Sigmoid colon (tissue), 7 donors: ENCODE results near the gene ZFYVE21. TPM values are rescaled to one million over a fixed set of nuclear protein-coding genes. Genes with fewer than 3 reads are reported as not detected.

ENCODE experiments used
- DNase-seq: peaks from one replicate; pipeline ENCODE4 v3.0.0-alpha.2; 2019
- H3K27ac ChIP-seq, 4 donors: fragments of 200-600 bp; sonication (generic); one replicate each; pipeline ENCODE4 v1.5.1; 2016 to 2019; ENCODE audit warnings: mild to moderate bottlenecking in 1 of 4
- H3K27me3 ChIP-seq, 3 donors: fragments of 200-600 bp; sonication (generic); one replicate each; pipeline ENCODE4 v1.5.1; 2019; ENCODE audit warnings: mild to moderate bottlenecking in 1 of 3
- H3K36me3 ChIP-seq, 4 donors: fragments of 200-600 bp; sonication (generic); one replicate each; pipeline ENCODE4 v1.5.1; 2016 to 2019
- H3K4me1 ChIP-seq, 4 donors: fragments of 200-600 bp; sonication (generic); one replicate each; pipeline ENCODE4 v1.5.1; 2017 to 2019
- H3K4me3 ChIP-seq, 4 donors: fragments of 200-600 bp; sonication (generic); one replicate each; pipeline ENCODE4 v1.5.1; 2017 to 2019; ENCODE audit warnings: mild to moderate bottlenecking in 2 of 4, moderate library complexity in 1 of 4
- H3K9me3 ChIP-seq, 4 donors: fragments of 200-600 bp in 3 of 4; sonication (generic) in 3 of 4; one replicate each; pipeline versions ENCODE4 v1.5.1 to v1.6.1; 2013 to 2019
- CTCF ChIP-seq, 4 experiments: fragments of 450-650 bp in 3 of 4; fragments of 200-600 bp in 1 of 4; IDR thresholded peaks; one replicate each; pipeline ENCODE4 v1.5.1; 2016 to 2019; ENCODE audit warnings: antibody characterized with exemption in 4 of 4, mild to moderate bottlenecking in 3 of 4, moderate library complexity in 2 of 4
- EP300 ChIP-seq, 4 donors: sonication (generic); formaldehyde crosslinking; IDR thresholded peaks; one replicate each; pipeline ENCODE4 v1.6.1; 2017; ENCODE audit warnings: antibody characterized with exemption in 4 of 4
- POLR2A ChIP-seq, 2 donors: fragments of 450-650 bp; IDR thresholded peaks; one replicate each; pipeline ENCODE4 v1.6.1; 2016; ENCODE audit warnings: antibody characterized with exemption in 2 of 2, mild to moderate bottlenecking in 2 of 2, moderate library complexity in 2 of 2
- POLR2AphosphoS5 ChIP-seq, 4 donors: sonication (generic); formaldehyde crosslinking; IDR thresholded peaks; one replicate each; pipeline ENCODE4 v1.6.1; 2017; ENCODE audit warnings: antibody characterized with exemption in 4 of 4
- WGBS, 2 donors: extraction: QIAGEN DNeasy Blood & Tissue Kit; methylation state at CpG; one replicate each; pipeline ENCODE4 v1.1.7; 2013; 5-methylcytosine and 5-hydroxymethylcytosine counted together
- intact Hi-C: fragments of 100-400 bp; cut with DNase I; formaldehyde crosslinking; loops from one replicate; pipeline ENCODE4 v1.15.1; 2023
- polyA plus RNA-seq, 3 donors: library from polyadenylated mRNA; stranded (reverse); fragments of 200-250 nt; gene quantifications; one replicate each; pipeline ENCODE4 v1.2.3, GENCODE V29; 2013
- total RNA-seq, 4 donors: library from RNA; depleted of rRNA; stranded (reverse); fragments of >200 nt; gene quantifications; one replicate each; pipeline ENCODE4 v1.1.0, GENCODE V29; 2016
- donor health status: healthy with polysubstance abuse.
- donor health status: Bipolar disorder and iron deficiency.
- donor health status: healthy.

ZFYVE21 gene
- total and polyA plus RNA-seq, 7 donors, result 41.7 to 106 (median 86.3) TPM

GRCh38 chr14:103767336-103767894 lies 51.8 kb downstream of the ZFYVE21 start:
- Histone ChIP-seq H3K27ac (no peak overlapping the region), H3K4me3 (no peak overlapping the region), H3K36me3 (peaks cover 0 to 8% (median 0%) of the 10 kb centered on the region in 4 donors), H3K4me1 (no peaks in the 10 kb centered on the region), H3K9me3 (no peaks in the 10 kb centered on the region), H3K27me3 (no peaks in the 10 kb centered on the region)
- DNase-seq, result no peak
- no peak for TF ChIP-seq EP300 (IDR thresholded peaks at IDR 0.05)
- no peak for TF ChIP-seq POLR2A (IDR thresholded peaks at IDR 0.05)
- TF ChIP-seq CTCF (IDR thresholded peaks at IDR 0.05), result no peak
- no peak for TF ChIP-seq POLR2AphosphoS5 (IDR thresholded peaks at IDR 0.05)
- intact Hi-C loops, result no loop called here
- 90 to 91% methylated on average over 4 of the region's 4 CpGs for WGBS, 2 donors

- no peaks in the 10 kb centered on the region for H3K9me3 ChIP-seq
- 95 to 98% methylated on average over 2 of the region's 2 CpGs for WGBS, 2 donors
These were observed 54.9 kb downstream of the ZFYVE21 start for GRCh38 chr14:103770500-103770899.

GRCh38 chr14:103770902-103771301 lies 55.3 kb downstream of the ZFYVE21 start:
- WGBS, 2 donors, result 85 to 87% methylated on average over 4 of the region's 4 CpGs
- Histone ChIP-seq H3K9me3 (no peaks in the 10 kb centered on the region), H3K4me1 (peaks cover 0 to 11% (median 0%) of the 10 kb centered on the region in 4 donors), H3K27ac (no peak overlapping the region), H3K4me3 (no peak overlapping the region), H3K36me3 (no peaks in the 10 kb centered on the region), H3K27me3 (no peaks in the 10 kb centered on the region)
- TF ChIP-seq EP300 (IDR thresholded peaks at IDR 0.05), result no peak
- no peak for TF ChIP-seq CTCF (IDR thresholded peaks at IDR 0.05)
- no peak for TF ChIP-seq POLR2AphosphoS5 (IDR thresholded peaks at IDR 0.05)
- no peak for TF ChIP-seq POLR2A (IDR thresholded peaks at IDR 0.05)
- DNase-seq, result no peak
- intact Hi-C loops, result no loop called here

More at GRCh38 chr14:103770500-103770899, 54.9 kb downstream of the ZFYVE21 start:
- no peak for DNase-seq
- Histone ChIP-seq H3K4me1 (peaks cover 0 to 11% (median 0%) of the 10 kb centered on the region in 4 donors), H3K36me3 (no peaks in the 10 kb centered on the region), H3K27me3 (no peaks in the 10 kb centered on the region), H3K4me3 (no peak overlapping the region), H3K27ac (no peak overlapping the region)
- TF ChIP-seq POLR2A (IDR thresholded peaks at IDR 0.05), result no peak
- no peak for TF ChIP-seq POLR2AphosphoS5 (IDR thresholded peaks at IDR 0.05)
- TF ChIP-seq EP300 (IDR thresholded peaks at IDR 0.05), result no peak
- no peak for TF ChIP-seq CTCF (IDR thresholded peaks at IDR 0.05)
- intact Hi-C loops, result no loop called here

- Histone ChIP-seq H3K27ac (no peak overlapping the region), H3K27me3 (no peaks in the 10 kb centered on the region), H3K36me3 (no peaks in the 10 kb centered on the region), H3K4me3 (no peak overlapping the region), H3K4me1 (peaks cover 0 to 11% (median 0%) of the 10 kb centered on the region in 4 donors), H3K9me3 (no peaks in the 10 kb centered on the region)
- TF ChIP-seq EP300 (IDR thresholded peaks at IDR 0.05), result no peak
- no peak for TF ChIP-seq POLR2A (IDR thresholded peaks at IDR 0.05)
- TF ChIP-seq CTCF (IDR thresholded peaks at IDR 0.05), result no peak
- TF ChIP-seq POLR2AphosphoS5 (IDR thresholded peaks at IDR 0.05), result no peak
- WGBS, 2 donors, result 30 to 64% methylated on average over 1 of the region's 1 CpG
- no peak for DNase-seq
- intact Hi-C loops, result no loop called here
These were observed 56.6 kb downstream of the ZFYVE21 start for GRCh38 chr14:103772078-103772712.
